ENCODE measurements around the gene SNPH. TPM values are rescaled to one million over a fixed set of nuclear protein-coding genes. Genes with fewer than 3 reads are reported as not detected.

The SNPH gene
- total RNA-seq, 2 donors from 2014 or later = 4.6 to 5.5 TPM

GRCh38 chr20:1254254-1254653 lies 11.8 kb upstream of the SNPH start:
- ATAC-seq (no peak), DNase-seq (no peak)
- intact Hi-C loops (cut with DNase I) = no loop called here

DNA sequence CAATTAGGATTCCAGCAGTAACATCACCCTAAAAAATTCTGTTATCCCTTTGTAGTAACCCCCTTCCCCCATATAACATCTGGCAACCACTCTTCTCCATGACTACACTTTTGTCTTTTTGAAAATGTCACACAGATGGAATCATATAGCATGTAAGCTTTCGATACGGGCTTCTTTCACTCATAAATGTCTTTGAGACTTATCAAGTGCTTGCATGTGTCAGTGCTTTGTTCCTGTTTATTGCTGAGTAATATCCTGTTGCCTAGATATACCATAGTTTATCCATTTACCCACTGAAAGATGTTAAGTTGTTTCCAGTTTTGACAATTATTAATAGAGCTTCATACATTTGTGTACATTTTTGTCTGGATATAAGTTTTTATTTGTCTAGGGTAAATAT lies 10.4 kb upstream of the SNPH start:
- no peak for DNase-seq

GRCh38 chr20:1263853-1264252 lies 2.2 kb upstream of the SNPH start:
- ATAC-seq (no peak), DNase-seq (no peak)
- intact Hi-C loops (cut with DNase I) = no loop called here

More for the DNA sequence above, 10.4 kb upstream of the SNPH start:
- intact Hi-C loops (cut with DNase I) = no loop called here
- ATAC-seq = no peak

DNA sequence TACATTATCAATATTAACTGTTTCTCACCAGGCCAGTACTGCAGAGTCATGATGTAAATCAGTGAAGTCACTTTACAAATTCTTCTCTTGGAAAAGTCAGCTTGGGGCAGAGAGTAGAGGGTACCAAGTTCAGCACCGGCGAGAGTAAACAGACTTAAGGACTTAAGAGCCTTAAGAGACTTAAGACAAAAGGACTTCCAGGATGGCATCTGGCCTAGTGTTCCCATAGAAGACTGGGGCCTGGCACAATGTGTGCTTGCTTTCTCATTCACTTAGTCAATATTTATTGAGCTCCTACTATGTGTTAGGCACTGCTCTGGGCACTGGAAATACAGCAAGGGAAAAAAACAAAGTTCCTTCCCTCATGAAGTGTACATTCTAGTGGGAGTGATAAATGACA lies 1.4 kb upstream of the SNPH start:
- ATAC-seq (no peak), DNase-seq (no peak)
- intact Hi-C loops (cut with DNase I) = no loop called here

- ATAC-seq (no peak), DNase-seq (no peak)
- intact Hi-C loops (cut with DNase I) = no loop called here
These were observed 723 bp upstream of the SNPH start for GRCh38 chr20:1265226-1265915.

GRCh38 chr20:1265916-1266166 lies 253 bp upstream of the SNPH start:
- intact Hi-C loops (cut with DNase I) = no loop called here
- ATAC-seq (no peak), DNase-seq (no peak)

- no peak for ATAC-seq
- intact Hi-C loops (cut with DNase I) = no loop called here
- DNase-seq = no peak
These were observed 1.1 kb downstream of the SNPH start for GRCh38 chr20:1267161-1267560.

DNA sequence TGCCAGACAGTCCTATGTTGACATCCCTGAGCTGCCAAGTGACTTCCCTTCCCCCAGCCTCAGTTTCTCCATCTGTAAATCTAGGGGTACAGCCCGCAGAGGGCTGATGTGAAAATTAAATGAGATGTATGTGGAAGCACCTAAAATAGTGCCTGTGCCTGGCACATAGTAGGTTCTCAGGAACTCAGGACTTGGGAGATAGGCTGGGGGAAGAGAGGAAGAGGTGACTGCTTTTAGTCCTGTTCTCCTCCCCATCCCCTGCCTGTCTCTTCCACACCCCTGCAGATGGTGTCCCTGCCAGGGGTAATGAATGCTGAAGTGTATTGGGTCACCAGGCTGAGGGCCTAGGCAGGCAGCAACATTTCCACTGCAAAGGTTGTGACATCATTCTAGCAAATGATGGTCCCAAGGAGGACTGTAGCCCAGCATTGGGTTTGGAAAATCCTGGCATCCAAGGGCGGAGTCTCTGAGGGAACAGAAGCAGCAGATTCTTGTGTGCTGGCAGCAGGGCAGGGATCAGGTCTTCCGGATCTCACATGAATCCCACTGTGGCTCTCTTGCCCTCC lies 1.8 kb downstream of the SNPH start:
- intact Hi-C loops (cut with DNase I) = no loop called here
- no peak for ATAC-seq
- no peak for DNase-seq

DNA sequence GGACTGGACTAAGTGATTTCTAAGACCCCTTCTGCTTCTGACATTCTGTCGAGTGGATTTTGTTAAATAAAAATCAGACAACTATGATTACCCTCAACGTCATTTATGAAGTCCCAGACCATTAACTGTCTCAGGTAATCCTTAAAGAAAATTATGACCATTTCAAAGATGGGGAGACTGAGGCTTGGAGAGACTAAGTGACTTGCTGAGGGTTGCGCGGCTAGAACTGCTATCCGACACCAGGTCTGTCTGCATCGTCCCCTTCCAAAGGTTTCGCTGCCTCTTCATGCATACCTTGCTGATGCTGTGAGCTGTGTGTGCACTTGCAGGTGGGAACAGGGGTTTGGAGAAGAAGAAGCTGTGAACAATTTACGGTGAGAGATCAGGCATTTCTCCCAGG lies 3.1 kb downstream of the SNPH start:
- ATAC-seq (no peak), DNase-seq (no peak)
- intact Hi-C loops (cut with DNase I) = no loop called here

DNA sequence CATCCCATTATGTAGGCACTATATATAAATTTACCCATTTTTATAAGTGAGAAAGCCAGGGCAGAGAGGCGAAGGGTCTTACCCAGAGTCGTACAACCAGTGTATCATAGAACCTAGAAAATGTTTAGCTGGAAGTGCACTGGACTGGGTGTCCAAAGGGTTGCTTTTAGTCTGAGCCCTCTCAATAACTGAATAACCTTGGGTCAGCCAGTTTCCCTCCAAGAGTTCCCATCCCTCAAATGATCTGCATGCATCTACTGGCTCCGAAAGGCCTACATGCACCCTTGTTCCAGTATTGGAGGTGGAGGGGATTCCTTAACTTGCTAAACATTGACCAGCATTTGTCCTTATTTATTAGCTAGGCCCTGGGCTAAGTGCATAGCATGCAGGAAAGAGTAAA lies 3.8 kb downstream of the SNPH start:
- intact Hi-C loops (cut with DNase I) = no loop called here
- ATAC-seq (no peak), DNase-seq (no peak)

DNA sequence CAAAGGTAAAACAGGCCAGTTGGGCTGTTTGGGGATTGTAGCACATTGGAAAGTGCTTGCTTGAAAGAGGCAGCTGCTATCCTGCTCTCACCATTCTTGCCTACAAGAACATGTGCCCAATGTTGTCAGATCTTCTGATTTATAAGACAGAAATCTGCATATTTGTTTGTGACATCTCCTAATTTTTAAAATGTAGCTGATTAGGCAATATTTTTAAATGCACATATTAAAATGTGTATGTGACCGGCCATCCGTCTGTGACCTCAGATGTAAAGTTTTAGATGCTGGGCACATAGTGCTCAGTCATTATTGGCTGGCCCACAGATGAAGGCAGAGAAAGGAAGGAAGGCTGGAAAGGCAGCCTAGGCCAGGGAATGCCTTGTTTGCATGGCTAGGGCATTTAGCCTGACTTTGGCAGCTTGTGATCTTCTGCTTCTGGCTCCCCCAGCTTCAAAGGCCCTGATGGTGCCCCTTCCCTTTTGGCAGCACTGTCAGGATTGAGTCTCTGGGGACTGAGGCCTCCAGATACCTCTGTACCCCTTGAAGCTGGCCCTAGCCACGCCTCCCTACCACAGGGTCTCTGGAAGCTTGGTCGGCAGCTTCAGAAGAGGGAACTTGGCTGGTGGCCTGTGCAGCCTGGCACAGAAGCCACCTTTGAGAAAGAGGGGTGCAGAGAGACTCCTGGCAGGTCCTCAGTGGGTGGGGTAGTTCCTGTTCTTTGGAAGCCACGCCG lies 6.4 kb downstream of the SNPH start:
- ATAC-seq = no peak
- no peak for DNase-seq
- intact Hi-C loops (cut with DNase I) = no loop called here

DNA sequence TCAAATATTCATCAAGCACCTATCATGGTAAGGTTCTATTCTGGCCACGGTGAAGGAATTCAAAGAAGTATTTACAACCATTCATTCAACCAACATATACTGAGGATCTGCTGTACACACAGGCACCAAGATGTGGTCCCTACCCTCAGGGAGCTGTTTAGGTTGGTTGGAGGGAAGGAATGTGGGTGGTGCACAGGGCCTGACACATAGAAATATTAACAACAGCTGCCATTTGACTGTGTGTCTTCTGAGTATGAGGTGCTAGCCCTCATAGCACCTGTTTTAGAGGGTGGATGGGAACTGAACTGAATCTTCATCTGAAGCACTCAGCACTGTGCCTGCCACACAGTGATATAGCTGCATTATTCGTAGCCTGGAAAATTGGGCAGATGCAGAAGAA lies 7.3 kb downstream of the SNPH start:
- DNase-seq = no peak
- intact Hi-C loops (cut with DNase I) = no loop called here
- no peak for ATAC-seq

GRCh38 chr20:1274485-1275311 lies 8.6 kb downstream of the SNPH start:
- intact Hi-C loops (cut with DNase I) = no loop called here

GRCh38 chr20:1275919-1276318 lies 9.8 kb downstream of the SNPH start:
- intact Hi-C loops (cut with DNase I) = no loop called here
- DNase-seq (no peak), ATAC-seq (no peak)

More at GRCh38 chr20:1274485-1275311, 8.6 kb downstream of the SNPH start:
- ATAC-seq = no peak
- no peak for DNase-seq

GRCh38 chr20:1277529-1278322 lies 11.6 kb downstream of the SNPH start:
- intact Hi-C loops (cut with DNase I) = no loop called here
- no peak for DNase-seq
- no peak for ATAC-seq

DNA sequence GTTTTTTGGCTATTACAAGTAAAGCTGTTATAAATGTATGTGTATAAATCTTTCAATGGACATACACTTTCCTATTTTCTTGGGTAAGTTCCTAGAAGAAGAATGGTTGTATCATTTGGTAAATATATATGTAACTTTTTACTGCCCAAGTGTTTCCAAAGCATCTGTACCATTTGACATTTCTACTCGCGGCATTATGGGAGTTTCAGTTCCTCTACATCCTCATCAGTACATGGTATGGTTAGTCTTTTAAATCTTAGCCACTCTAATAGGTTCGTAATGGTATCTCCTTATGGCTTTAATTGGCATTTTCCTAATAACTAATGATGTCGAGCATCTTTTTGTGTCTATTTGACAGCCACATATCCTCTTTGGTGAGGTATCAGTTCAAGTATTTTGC lies 12.9 kb downstream of the SNPH start:
- DNase-seq = no peak
- ATAC-seq = no peak
- intact Hi-C loops (cut with DNase I) = no loop called here

- DNase-seq (no peak), ATAC-seq (peak in 1 of 2 donors; percentile 95)
- intact Hi-C loops (cut with DNase I) = no loop called here
These were observed 14.4 kb downstream of the SNPH start for GRCh38 chr20:1280195-1281102.

DNA sequence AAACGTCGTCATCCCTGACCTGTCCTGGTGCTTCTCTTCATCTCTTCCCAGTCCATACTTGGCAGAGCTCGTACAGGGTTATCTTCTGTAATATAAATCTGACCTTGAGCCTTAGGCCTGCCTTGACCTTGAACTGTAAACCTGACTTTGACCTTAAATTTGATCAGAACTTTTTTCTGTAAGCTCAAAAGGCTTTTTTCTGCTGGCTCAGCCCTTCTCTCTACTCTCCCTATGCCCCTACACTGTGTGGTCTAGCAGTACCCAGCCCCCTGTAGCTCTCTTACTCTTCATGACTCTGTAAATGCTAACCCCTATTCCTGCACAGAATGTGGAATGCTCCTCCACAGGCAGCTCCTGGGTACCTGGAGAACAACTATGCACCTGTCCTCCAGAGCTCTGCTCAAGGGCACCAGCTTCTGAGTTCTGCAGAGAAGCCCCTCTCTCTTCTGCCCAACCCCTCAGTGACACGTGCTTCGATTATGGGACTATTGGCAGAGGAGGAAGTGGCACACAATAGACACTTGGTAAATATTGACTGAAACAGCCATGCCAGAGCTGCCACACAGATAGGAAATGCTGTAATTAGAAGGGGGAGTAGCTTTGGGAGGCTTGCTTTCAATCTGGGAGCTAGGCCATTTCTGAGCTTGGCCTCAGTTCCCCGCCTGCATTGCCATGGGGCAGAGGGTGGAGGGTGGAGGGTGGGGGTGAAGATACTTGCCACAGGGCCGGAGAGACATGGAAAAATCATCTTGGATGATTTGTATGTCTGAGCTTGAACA lies 15.4 kb downstream of the SNPH start:
- ATAC-seq (peak in 1 of 2 donors; percentile 48), DNase-seq (no peak)
- intact Hi-C loops (cut with DNase I) = no loop called here

Measured in left cardiac atrium (tissue), 4 donors.